Upper lobe of left lung (tissue), 4 donors: ENCODE measurements around the gene SETDB2.

Source experiments
- POLR2A ChIP-seq, 4 donors: fragments of 450-650 bp; IDR thresholded peaks; one replicate each; pipeline ENCODE4 v1.5.1; 2016 to 2017; ENCODE audit warnings: antibody characterized with exemption in 4 of 4, mild to moderate bottlenecking in 2 of 4
- POLR2AphosphoS5 ChIP-seq, 2 donors: sonication (generic); formaldehyde crosslinking; IDR thresholded peaks; one replicate each; pipeline ENCODE4 v1.5.1; 2017; ENCODE audit warnings: antibody characterized with exemption in 2 of 2
- TF ChIP-seq, protein P1 (sequence below), 6 experiments: fragments of 450-650 bp in 4 of 6; fragments of 200-600 bp in 2 of 6; sonication (generic) in 2 of 6; IDR thresholded peaks; one replicate each; pipeline ENCODE4 v1.5.1; 2016 to 2019; ENCODE audit warnings: antibody characterized with exemption in 6 of 6

DNA sequence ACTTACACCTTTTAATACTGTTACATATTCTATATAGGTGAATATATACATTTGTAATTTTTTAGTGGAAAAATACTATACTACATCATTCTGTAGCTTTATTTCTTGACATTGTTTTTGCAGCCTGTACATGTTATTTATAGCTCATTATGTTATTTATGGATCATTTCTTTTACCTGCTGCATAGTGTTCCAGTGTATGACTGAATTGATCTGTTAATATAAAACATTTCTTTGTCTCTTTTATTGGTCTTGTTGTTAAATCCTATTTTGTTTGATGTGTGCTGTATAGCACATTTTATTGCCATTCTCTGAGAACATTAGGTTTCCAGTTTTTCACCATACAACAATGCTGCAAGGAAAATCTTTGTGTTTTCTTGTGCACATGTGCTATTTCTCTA is 2.4 kb downstream of the SETDB2 start:
- TF ChIP-seq POLR2A (IDR thresholded peaks at IDR 0.05) (no peak), POLR2AphosphoS5 (IDR thresholded peaks at IDR 0.05) (no peak)
- TF ChIP-seq, protein P1, sequence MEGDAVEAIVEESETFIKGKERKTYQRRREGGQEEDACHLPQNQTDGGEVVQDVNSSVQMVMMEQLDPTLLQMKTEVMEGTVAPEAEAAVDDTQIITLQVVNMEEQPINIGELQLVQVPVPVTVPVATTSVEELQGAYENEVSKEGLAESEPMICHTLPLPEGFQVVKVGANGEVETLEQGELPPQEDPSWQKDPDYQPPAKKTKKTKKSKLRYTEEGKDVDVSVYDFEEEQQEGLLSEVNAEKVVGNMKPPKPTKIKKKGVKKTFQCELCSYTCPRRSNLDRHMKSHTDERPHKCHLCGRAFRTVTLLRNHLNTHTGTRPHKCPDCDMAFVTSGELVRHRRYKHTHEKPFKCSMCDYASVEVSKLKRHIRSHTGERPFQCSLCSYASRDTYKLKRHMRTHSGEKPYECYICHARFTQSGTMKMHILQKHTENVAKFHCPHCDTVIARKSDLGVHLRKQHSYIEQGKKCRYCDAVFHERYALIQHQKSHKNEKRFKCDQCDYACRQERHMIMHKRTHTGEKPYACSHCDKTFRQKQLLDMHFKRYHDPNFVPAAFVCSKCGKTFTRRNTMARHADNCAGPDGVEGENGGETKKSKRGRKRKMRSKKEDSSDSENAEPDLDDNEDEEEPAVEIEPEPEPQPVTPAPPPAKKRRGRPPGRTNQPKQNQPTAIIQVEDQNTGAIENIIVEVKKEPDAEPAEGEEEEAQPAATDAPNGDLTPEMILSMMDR (IDR thresholded peaks at IDR 0.05) = no peak
